IMR-90 (cell line): ENCODE data around the gene ANK2.

Source experiments
- CEBPB ChIP-seq: IDR thresholded peaks from 2 replicates; pipeline ENCODE4 v1.6.1; 2012; ENCODE audit warnings: low read depth, low read length, improper control_type of control experiment
- CHD1 ChIP-seq: IDR thresholded peaks from 2 replicates; pipeline ENCODE4 v1.6.1; 2012; ENCODE audit warnings: low read depth, low read length, improper control_type of control experiment
- CTCF ChIP-seq: conservative IDR thresholded peaks from 2 replicates; pipeline ENCODE4 v1.5.1; 2012; ENCODE audit warnings: mild to moderate bottlenecking, low read depth, low read length, improper control_type of control experiment
- POLR2A ChIP-seq: IDR thresholded peaks from 2 replicates; pipeline ENCODE4 v1.6.1; 2012; ENCODE audit warnings: mild to moderate bottlenecking, low read depth, low read length
- RAD21 ChIP-seq: IDR thresholded peaks from 2 replicates; pipeline ENCODE4 v1.6.1; 2012; ENCODE audit warnings: low read length, improper control_type of control experiment

- TF ChIP-seq RAD21 (no peak), CTCF (no peak), CHD1 (no peak), POLR2A (no peak), CEBPB (no peak)
Observed at GRCh38 chr4:113080050-113080449, 30.6 kb downstream of the ANK2 start.
